IMR-90 (cell line): ENCODE measurements around the gene TINCR. TPM values are rescaled to one million over a fixed set of nuclear protein-coding genes. Genes with fewer than 3 reads are reported as not detected.

Source experiments
- ATAC-seq: fragments of 200-7000 bp; cut with Tn5 transposase; 2 replicates; pipeline ENCODE4 v1.9.1; 2020; ENCODE audit warnings: low read depth, mild to moderate bottlenecking, moderate library complexity
- BruUV-seq: library from RNA; stranded (reverse); fragments of 400-500 nt; replicated peaks from 2 replicates; lab custom pipeline; 2021; lab: Mats Ljungman, UMichigan
- CTCF ChIA-PET: fragments of 300-600 bp; formaldehyde crosslinking; extraction: SDS; loops from one replicate; lab custom pipeline; 2021; ENCODE audit warnings: antibody characterized with exemption; lab: Yijun Ruan, JAX
- POLR2A ChIA-PET: fragments of 300-600 bp; sonication (Branson Sonifier 250); formaldehyde crosslinking; loops from one replicate; lab custom pipeline; 2022; ENCODE audit warnings: antibody characterized with exemption; ENCODE audit not compliant: unreplicated experiment; lab: Charles Lee
- DNase-seq: peaks from one replicate; pipeline ENCODE4 v3.0.0; 2013
- H2AFZ ChIP-seq: replicated peaks from 2 replicates; pipeline ENCODE3; 2013; ENCODE audit warnings: low read length, mild to moderate bottlenecking; ENCODE audit not compliant: poor library complexity
- H2AK5ac ChIP-seq: 2 replicates; pipeline ENCODE4 v1.6.1; 2013; ENCODE audit warnings: low read depth, low read length, inconsistent platforms
- H2AK9ac ChIP-seq: replicated peaks from 2 replicates; pipeline ENCODE3; 2013; ENCODE audit warnings: mild to moderate bottlenecking, low read depth, low read length, moderate library complexity; ENCODE audit not compliant: poor library complexity
- H2BK120ac ChIP-seq: 2 replicates; pipeline ENCODE4 v1.6.1; 2013; ENCODE audit warnings: low read depth, low read length, inconsistent platforms
- H2BK15ac ChIP-seq: 3 replicates; pipeline ENCODE4 v1.6.1; 2013; ENCODE audit warnings: low read depth, low read length, inconsistent platforms
- H2BK20ac ChIP-seq: 2 replicates; pipeline ENCODE4 v1.6.1; 2013; ENCODE audit warnings: low read depth, mild to moderate bottlenecking, inconsistent platforms, low read length, moderate library complexity
- H2BK5ac ChIP-seq: 2 replicates; pipeline ENCODE4 v1.6.1; 2013; ENCODE audit warnings: mild to moderate bottlenecking, low read depth, low read length, inconsistent platforms; ENCODE audit not compliant: poor library complexity, severe bottlenecking
- H3K14ac ChIP-seq: replicated peaks from 2 replicates; pipeline ENCODE4 v1.6.1; 2013; ENCODE audit warnings: low read depth, low read length, inconsistent platforms
- H3K18ac ChIP-seq: 2 replicates; pipeline ENCODE4 v1.6.1; 2013; ENCODE audit warnings: low read depth, low read length, control low read depth
- H3K23ac ChIP-seq: 2 replicates; pipeline ENCODE4 v1.6.1; 2013; ENCODE audit warnings: low read depth, low read length, inconsistent platforms
- H3K27ac ChIP-seq: 2 replicates; pipeline ENCODE4 v1.5.1; 2013; ENCODE audit warnings: mild to moderate bottlenecking, control low read depth, low read length; ENCODE audit not compliant: insufficient read depth
- H3K27me3 ChIP-seq: 2 replicates; pipeline ENCODE4 v1.6.1; 2013; ENCODE audit warnings: low read length; ENCODE audit not compliant: control insufficient read depth, insufficient read depth
- H3K36me3 ChIP-seq: 2 replicates; pipeline ENCODE4 v1.6.1; 2013; ENCODE audit warnings: low read length, mixed read lengths; ENCODE audit not compliant: control insufficient read depth, insufficient read depth
- H3K4ac ChIP-seq: 2 replicates; pipeline ENCODE4 v1.6.1; 2013; ENCODE audit warnings: low read depth, low read length, inconsistent platforms
- H3K4me1 ChIP-seq: 2 replicates; pipeline ENCODE4 v1.6.1; 2013; ENCODE audit warnings: low read length, mixed read lengths; ENCODE audit not compliant: control insufficient read depth, insufficient read depth
- H3K4me2 ChIP-seq: 2 replicates; pipeline ENCODE4 v1.6.1; 2013; ENCODE audit warnings: low read depth, mild to moderate bottlenecking, control low read depth, low read length, moderate library complexity
- H3K4me3 ChIP-seq: 2 replicates; pipeline ENCODE4 v1.5.1; 2013; ENCODE audit warnings: low read depth, mild to moderate bottlenecking, control low read depth, low read length, moderate library complexity; ENCODE audit not compliant: insufficient read depth
- H3K56ac ChIP-seq: 2 replicates; pipeline ENCODE4 v1.6.1; 2013; ENCODE audit warnings: low read length, inconsistent platforms; ENCODE audit not compliant: insufficient read depth; ENCODE audit errors: extremely low read depth
- H3K79me1 ChIP-seq, 2 experiments: 2 replicates each; pipeline ENCODE4 v1.6.1; 2013; ENCODE audit warnings: low read length in 2 of 2, inconsistent platforms in 1 of 2, low read depth in 1 of 2
- H3K9ac ChIP-seq: 2 replicates; pipeline ENCODE4 v1.6.1; 2013; ENCODE audit warnings: low read depth, low read length, control low read depth
- H3K9me1 ChIP-seq: 2 replicates; pipeline ENCODE4 v1.6.1; 2013; ENCODE audit warnings: low read length, inconsistent platforms; ENCODE audit not compliant: insufficient read depth
- H3K9me3 ChIP-seq: 2 replicates; pipeline ENCODE4 v1.6.1; 2013; ENCODE audit warnings: low read length; ENCODE audit not compliant: control insufficient read depth, insufficient read depth
- H4K20me1 ChIP-seq: 2 replicates; pipeline ENCODE4 v1.6.1; 2013; ENCODE audit warnings: low read length, inconsistent platforms; ENCODE audit not compliant: insufficient read depth
- H4K5ac ChIP-seq: 2 replicates; pipeline ENCODE4 v1.6.1; 2013; ENCODE audit warnings: mild to moderate bottlenecking, low read depth, low read length, control low read depth
- H4K8ac ChIP-seq, 2 experiments: 2 replicates each; pipeline ENCODE4 v1.6.1; 2013; ENCODE audit warnings: low read depth in 2 of 2, low read length in 2 of 2, control low read depth in 1 of 2, inconsistent platforms in 1 of 2
- H4K91ac ChIP-seq: 2 replicates; pipeline ENCODE4 v1.6.1; 2013; ENCODE audit warnings: low read depth, low read length, inconsistent platforms; ENCODE audit not compliant: insufficient read depth
- BHLHE40 ChIP-seq: fragments of 150-350 bp; IDR thresholded peaks from 2 replicates; pipeline ENCODE4 v1.6.1; 2016; ENCODE audit warnings: mild to moderate bottlenecking, low read depth, low read length
- CTCF ChIP-seq: conservative IDR thresholded peaks from 2 replicates; pipeline ENCODE4 v1.5.1; 2012; ENCODE audit warnings: mild to moderate bottlenecking, low read depth, low read length, improper control_type of control experiment
- ELK1 ChIP-seq: fragments of 150-350 bp; IDR thresholded peaks from 2 replicates; pipeline ENCODE4 v1.6.1; 2016; ENCODE audit warnings: low read depth, mild to moderate bottlenecking, low read length, moderate library complexity, borderline replicate concordance
- MAZ ChIP-seq: IDR thresholded peaks from 2 replicates; pipeline ENCODE4 v1.6.1; 2012; ENCODE audit warnings: low read depth, mild to moderate bottlenecking, low read length, improper control_type of control experiment, moderate library complexity, borderline replicate concordance
- MXI1 ChIP-seq: IDR thresholded peaks from 2 replicates; pipeline ENCODE4 v1.6.1; 2012; ENCODE audit warnings: low read depth, mild to moderate bottlenecking, low read length, moderate library complexity, borderline replicate concordance
- NFE2L2 ChIP-seq: fragments of 150-350 bp; IDR thresholded peaks from 2 replicates; pipeline ENCODE4 v1.6.1; 2016; ENCODE audit warnings: low read depth, mild to moderate bottlenecking, low read length
- POLR2A ChIP-seq: IDR thresholded peaks from 2 replicates; pipeline ENCODE4 v1.6.1; 2012; ENCODE audit warnings: mild to moderate bottlenecking, low read depth, low read length
- RCOR1 ChIP-seq: IDR thresholded peaks from 2 replicates; pipeline ENCODE4 v1.6.1; 2012; ENCODE audit warnings: mild to moderate bottlenecking, low read length, improper control_type of control experiment; ENCODE audit not compliant: insufficient replicate concordance
- RFX5 ChIP-seq: IDR thresholded peaks from 2 replicates; pipeline ENCODE4 v1.8.0; 2012; ENCODE audit warnings: low read depth, mild to moderate bottlenecking, low read length, moderate library complexity
- SMC3 ChIP-seq: fragments of 150-350 bp; IDR thresholded peaks from 2 replicates; pipeline ENCODE4 v1.6.1; 2016; ENCODE audit warnings: low read depth, mild to moderate bottlenecking, antibody characterized with exemption, low read length, moderate library complexity
- USF2 ChIP-seq: fragments of 150-350 bp; IDR thresholded peaks from 2 replicates; pipeline ENCODE4 v1.6.1; 2017; ENCODE audit warnings: mild to moderate bottlenecking, antibody characterized with exemption, low read length, low read depth
- WGBS, 2 experiments: methylation state at CpG; one replicate each; pipeline versions ENCODE4 v1.1.5 to v1.1.7; 2013; ENCODE audit warnings: missing lambda C conversion rate in 2 of 2; ENCODE audit not compliant: insufficient read length in 1 of 2; ENCODE audit errors: extremely low coverage in 2 of 2; 5-methylcytosine and 5-hydroxymethylcytosine counted together
- dilution Hi-C: fragments of 300-500 bp; cut with HindIII; formaldehyde crosslinking; loops from one replicate; pipeline ENCODE4 v1.14.3; 2018; ENCODE audit warnings: low sequenced_read_pairs; ENCODE audit not compliant: unreplicated experiment
- in situ Hi-C: fragments of 300-500 bp; cut with MboI; formaldehyde crosslinking; loops from 3 replicates; pipeline ENCODE4 v1.14.3; 2019; ENCODE audit warnings: low sequenced_read_pairs, inconsistent platforms, mixed read lengths
- intact Hi-C: fragments of 100-400 bp; cut with micrococcal nuclease; formaldehyde crosslinking; loops from 2 replicates; pipeline ENCODE4 v1.10.0; 2022
- polyA plus RNA-seq, 3 experiments: library from polyadenylated mRNA; depleted of rRNA; stranded (reverse); fragments of >200 nt; gene quantifications; 2 replicates each; pipeline ENCODE4 v1.2.3, GENCODE V29; 2012; ENCODE audit warnings: low replicate concordance in 1 of 3
- total RNA-seq: library from RNA; depleted of rRNA; stranded (reverse); fragments of >200 nt; gene quantifications from 2 replicates; pipeline ENCODE4 v1.2.3, GENCODE V29; 2012

TINCR gene
- total and polyA plus RNA-seq, 2 of the 4 experiments (the other 2 are of a cell fraction), result 0.05 TPM; not detected in 1

- Histone ChIP-seq H2AFZ (no peak overlapping the region), H3K27me3 (no peaks in the 10 kb centered on the region), H2BK120ac (no peak overlapping the region), H3K36me3 (peaks cover 65% of the 10 kb centered on the region), H3K56ac (no peak overlapping the region), H3K4me2 (no peak overlapping the region), H4K5ac (no peak overlapping the region), H3K9ac (no peak overlapping the region), H2BK20ac (no peak overlapping the region), H3K18ac (no peak overlapping the region), H3K79me1 (peaks cover 21 to 27% of the 10 kb centered on the region in 2 experiments), H4K91ac (no peak overlapping the region), H2AK5ac (no peak overlapping the region), H3K4me1 (no peaks in the 10 kb centered on the region), H3K9me1 (no peaks in the 10 kb centered on the region), H4K8ac (no peak overlapping the region), H3K27ac (no peak overlapping the region), H2BK15ac (no peak overlapping the region), H3K4me3 (no peak overlapping the region), H2AK9ac (no peak overlapping the region), H4K20me1 (peaks cover 6% of the 10 kb centered on the region), H3K4ac (no peak overlapping the region), H3K23ac (no peak overlapping the region), H3K14ac (no peak overlapping the region), H2BK5ac (no peak overlapping the region), H3K9me3 (no peaks in the 10 kb centered on the region)
- POLR2A ChIA-PET, result no interaction called here
- dilution Hi-C loops, result no loop called here
- 93% methylated on average over 3 of the region's 8 CpGs; no CpG with 5 or more reads in 1 of the 2 experiments for WGBS, 2 experiments
- ATAC-seq (no peak), DNase-seq (no peak)
- CTCF ChIA-PET, result no interaction called here
- TF ChIP-seq CTCF (no peak), BHLHE40 (no peak), NFE2L2 (no peak), POLR2A (no peak), RFX5 (no peak), USF2 (no peak), ELK1 (no peak), MXI1 (no peak), SMC3 (no peak), MAZ (no peak), RCOR1 (no peak)
- intact Hi-C loops, result no loop called here
- in situ Hi-C loops, result no loop called here
- BruUV-seq, result no TSS peak
These were observed 33.0 kb upstream of the TINCR start for GRCh38 chr19:5600797-5601196.
